CD14-positive monocyte (primary cell): ENCODE measurements around the gene C15orf40. TPM values are rescaled to one million over a fixed set of nuclear protein-coding genes. Genes with fewer than 3 reads are reported as not detected.

Experiments used
- DNase-seq, 3 donors: peaks; one replicate each; pipeline ENCODE4 v3.0.0-alpha.2; 2011 to 2022
- H2AFZ ChIP-seq: 2 replicates; pipeline ENCODE4 v1.6.0; 2012; ENCODE audit warnings: mild to moderate bottlenecking, low read depth, low read length, inconsistent platforms; ENCODE audit not compliant: insufficient read depth, poor library complexity, severe bottlenecking
- H3K27ac ChIP-seq, 2 donors: 1 replicate in 1 of 2; 2 replicates in 1 of 2; pipeline ENCODE4 v1.5.1; 2012 to 2013; ENCODE audit warnings: low read length in 2 of 2, control low read depth in 1 of 2, inconsistent platforms in 1 of 2, low read depth in 1 of 2, mild to moderate bottlenecking in 1 of 2
- H3K27me3 ChIP-seq, 2 donors: one replicate each; pipeline versions ENCODE4 v1.6.0 to v1.6.1; 2011 to 2013; ENCODE audit warnings: low read length in 2 of 2; ENCODE audit not compliant: control insufficient read depth in 2 of 2, insufficient read depth in 2 of 2
- H3K36me3 ChIP-seq, 2 donors: replicated peaks in 1 of 2; 1 replicate in 1 of 2; 2 replicates in 1 of 2; pipeline versions ENCODE4 v1.5.1 to v1.6.1; 2012 to 2013; ENCODE audit warnings: low read length in 2 of 2, control low read depth in 1 of 2, inconsistent platforms in 1 of 2, mild to moderate bottlenecking in 1 of 2; ENCODE audit not compliant: insufficient read depth in 2 of 2, control insufficient read depth in 1 of 2
- H3K4me1 ChIP-seq, 2 donors: 1 replicate in 1 of 2; 2 replicates in 1 of 2; pipeline versions ENCODE4 v1.5.1 to v1.6.1; 2012 to 2013; ENCODE audit warnings: low read length in 2 of 2, control low read depth in 1 of 2, inconsistent platforms in 1 of 2, mild to moderate bottlenecking in 1 of 2, moderate library complexity in 1 of 2; ENCODE audit not compliant: insufficient read depth in 2 of 2, control insufficient read depth in 1 of 2
- H3K4me2 ChIP-seq: replicated peaks from 2 replicates; pipeline ENCODE3; 2012; ENCODE audit warnings: low read length, moderate library complexity, mild to moderate bottlenecking; ENCODE audit not compliant: poor library complexity, severe bottlenecking; ENCODE audit errors: extremely low read depth
- H3K4me3 ChIP-seq, 3 experiments: fragments of 200-600 bp in 1 of 3; sonication (generic) in 1 of 3; replicated peaks in 1 of 3; 1 replicate in 2 of 3; 2 replicates in 1 of 3; pipeline ENCODE4 v1.5.1; 2011 to 2013; ENCODE audit warnings: low read length in 3 of 3, mild to moderate bottlenecking in 3 of 3, control low read depth in 2 of 3, low read depth in 2 of 3, inconsistent platforms in 1 of 3, moderate library complexity in 1 of 3
- H3K79me2 ChIP-seq: 2 replicates; pipeline ENCODE4 v1.6.0; 2012; ENCODE audit warnings: mild to moderate bottlenecking, control low read depth, inconsistent platforms, low read length, moderate library complexity; ENCODE audit not compliant: insufficient read depth
- H3K9ac ChIP-seq: 2 replicates; pipeline ENCODE4 v1.6.0; 2017; ENCODE audit warnings: low read length, mild to moderate bottlenecking; ENCODE audit not compliant: insufficient read depth, poor library complexity, severe bottlenecking
- H3K9me3 ChIP-seq, 2 donors: replicated peaks in 1 of 2; 1 replicate in 1 of 2; 2 replicates in 1 of 2; pipeline versions ENCODE4 v1.5.1 to v1.6.1; 2012 to 2013; ENCODE audit warnings: low read length in 2 of 2, control low read depth in 1 of 2; ENCODE audit not compliant: control insufficient read depth in 1 of 2, insufficient read depth in 1 of 2
- H4K20me1 ChIP-seq: 2 replicates; pipeline ENCODE4 v1.6.0; 2012; ENCODE audit warnings: mild to moderate bottlenecking, low read length, control low read depth, moderate library complexity; ENCODE audit not compliant: insufficient read depth
- H3K27ac Mint-ChIP-seq, 7 donors: one replicate each; pipeline ENCODE4 v1.8.0; 2020; ENCODE audit warnings: mild to moderate bottlenecking in 7 of 7, mixed read lengths in 7 of 7, moderate library complexity in 6 of 7, inconsistent platforms in 2 of 7
- H3K27me3 Mint-ChIP-seq, 3 donors: one replicate each; pipeline ENCODE4 v1.8.0; 2021 to 2022; ENCODE audit warnings: low read depth in 3 of 3, mild to moderate bottlenecking in 3 of 3, mixed read lengths in 3 of 3, moderate library complexity in 3 of 3, inconsistent platforms in 1 of 3
- H3K36me3 Mint-ChIP-seq, 2 donors: one replicate each; pipeline ENCODE4 v1.8.0; 2020; ENCODE audit warnings: mixed read lengths in 2 of 2, inconsistent platforms in 1 of 2, mild to moderate bottlenecking in 1 of 2
- H3K4me1 Mint-ChIP-seq: one replicate; pipeline ENCODE4 v1.8.0; 2020; ENCODE audit warnings: mild to moderate bottlenecking, mixed read lengths
- H3K4me3 Mint-ChIP-seq, 2 donors: one replicate each; pipeline ENCODE4 v1.8.0; 2020; ENCODE audit warnings: mild to moderate bottlenecking in 2 of 2, mixed read lengths in 2 of 2, moderate library complexity in 1 of 2
- H3K9me3 Mint-ChIP-seq, 7 donors: one replicate each; pipeline ENCODE4 v1.8.0; 2020 to 2022; ENCODE audit warnings: mixed read lengths in 7 of 7, mild to moderate bottlenecking in 6 of 7, moderate library complexity in 6 of 7, inconsistent platforms in 2 of 7
- CTCF ChIP-seq: fragments of 200-600 bp; IDR thresholded peaks from one replicate; pipeline ENCODE4 v1.8.0; 2022; ENCODE audit warnings: antibody characterized with exemption, mild to moderate bottlenecking
- WGBS: methylation state at CpG from one replicate; pipeline ENCODE4 v1.1.5; 2013; ENCODE audit warnings: missing lambda C conversion rate; ENCODE audit not compliant: insufficient coverage; 5-methylcytosine and 5-hydroxymethylcytosine counted together
- intact Hi-C, 2 donors: fragments of 100-400 bp; cut with micrococcal nuclease; formaldehyde crosslinking; loops; one replicate each; pipeline versions ENCODE4 v1.15.0 to v1.15.1; 2023
- polyA plus RNA-seq, 3 donors: library from polyadenylated mRNA; depleted of rRNA in 1 of 3; unstranded in 2 of 3; stranded (reverse) in 1 of 3; fragments of 300-500 nt in 2 of 3; fragments of >200 nt in 1 of 3; fragmentation: Illumina TruSeq in 2 of 3; gene quantifications; 1 replicate in 2 of 3; 2 replicates in 1 of 3; pipeline ENCODE4 v1.2.3, GENCODE V29; 2012 to 2021

C15orf40 gene
- polyA plus RNA-seq, 3 donors, result 13.0 to 32.1 (median 25.7) TPM

DNA sequence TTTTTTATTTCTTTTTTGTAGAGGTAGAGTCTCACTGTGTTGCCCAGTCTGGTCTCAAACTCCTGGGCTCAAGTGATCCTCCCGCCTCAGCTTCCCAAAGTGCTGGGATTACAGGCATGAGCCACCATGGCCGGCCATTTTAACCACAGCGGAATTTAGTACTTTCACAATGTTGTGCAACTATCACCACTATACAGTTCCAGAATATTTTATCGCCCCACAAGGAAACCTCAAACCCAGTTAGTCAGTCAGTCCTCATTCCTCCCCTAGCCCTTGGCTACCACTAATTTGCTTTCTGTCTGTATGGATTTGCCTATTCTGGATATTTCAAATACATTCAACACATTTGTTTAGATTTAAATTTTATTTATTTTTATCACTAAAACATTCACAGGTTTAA, 43.4 kb downstream of the C15orf40 start:
- no peak overlapping the region for H3K27ac Mint-ChIP-seq
- no peak overlapping the region for H3K4me2 ChIP-seq
- no peak overlapping the region for H2AFZ ChIP-seq
- H3K4me1 ChIP-seq, result peaks cover 5 to 7% of the 10 kb centered on the region in 2 donors
- no peaks in the 10 kb centered on the region for H3K36me3 ChIP-seq
- no peak for TF ChIP-seq CTCF
- H3K4me3 ChIP-seq, result no peak overlapping the region
- H3K79me2 ChIP-seq, result no peaks in the 10 kb centered on the region
- H4K20me1 ChIP-seq, result no peaks in the 10 kb centered on the region
- H3K27me3 ChIP-seq, result no peaks in the 10 kb centered on the region
- H3K9me3 Mint-ChIP-seq, result no peaks in the 10 kb centered on the region
- no peaks in the 10 kb centered on the region for H3K36me3 Mint-ChIP-seq
- no peak overlapping the region for H3K27ac ChIP-seq
- H3K9me3 ChIP-seq, result no peaks in the 10 kb centered on the region
- peaks cover 0 to 3% (median 2%) of the 10 kb centered on the region in 3 donors for H3K27me3 Mint-ChIP-seq
- peaks cover 21% of the 10 kb centered on the region for H3K4me1 Mint-ChIP-seq
- intact Hi-C loops, result loop anchor here in 1 of 2 donors (10.0 kb wide), 1 partner anchor 53 kb away; no protein-coding TSS in a partner anchor
- no peak overlapping the region for H3K4me3 Mint-ChIP-seq
- H3K9ac ChIP-seq, result no peak overlapping the region
- WGBS, result 0% methylated on average over 3 of the region's 4 CpGs
- DNase-seq, result peak in 2 of 3 donors; percentile 43 to 49

DNA sequence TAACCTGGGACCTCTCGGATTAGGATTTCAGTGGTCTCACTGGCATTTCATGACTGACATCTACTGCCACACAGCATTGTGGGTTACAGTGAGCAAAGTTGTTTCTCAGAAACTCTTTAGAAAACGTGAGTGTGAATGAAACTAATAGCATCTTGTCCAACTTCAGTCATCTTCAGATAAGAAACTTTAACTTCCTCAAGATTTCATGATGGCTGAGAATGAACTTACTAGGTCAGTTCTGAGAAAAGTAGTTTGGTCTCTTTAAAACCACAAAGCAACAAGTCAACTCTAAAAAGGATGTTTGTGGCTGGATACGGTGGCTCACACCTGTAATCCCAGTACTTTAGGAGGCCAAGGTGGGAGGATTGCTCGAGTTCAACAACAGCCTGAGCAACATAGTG, 44.8 kb downstream of the C15orf40 start:
- H3K4me3 Mint-ChIP-seq, result no peak overlapping the region
- Histone ChIP-seq H3K9me3 (no peaks in the 10 kb centered on the region), H3K36me3 (no peaks in the 10 kb centered on the region), H3K79me2 (no peaks in the 10 kb centered on the region), H3K27ac (no peak overlapping the region), H2AFZ (no peak overlapping the region), H4K20me1 (no peaks in the 10 kb centered on the region), H3K4me1 (peaks cover 5 to 7% of the 10 kb centered on the region in 2 donors), H3K4me3 (no peak overlapping the region), H3K27me3 (no peaks in the 10 kb centered on the region), H3K9ac (no peak overlapping the region), H3K4me2 (no peak overlapping the region)
- H3K4me1 Mint-ChIP-seq, result peaks cover 21% of the 10 kb centered on the region
- H3K9me3 Mint-ChIP-seq, result no peaks in the 10 kb centered on the region
- H3K27ac Mint-ChIP-seq, result no peak overlapping the region
- 67% methylated on average over 1 of the region's 4 CpGs for WGBS
- intact Hi-C loops, result loop anchor here in 1 of 2 donors (10.0 kb wide), 1 partner anchor 52 kb away; no protein-coding TSS in a partner anchor
- DNase-seq, result no peak
- no peaks in the 10 kb centered on the region for H3K36me3 Mint-ChIP-seq
- TF ChIP-seq CTCF, result no peak
- peaks cover 2 to 3% (median 2%) of the 10 kb centered on the region in 3 donors for H3K27me3 Mint-ChIP-seq
